NCI-H1694 treated with DMSO at 0.1 percent for 48 hours (cell line): ENCODE results near the gene GJB1.

Experiments used
- DNase-seq: peaks from one replicate; lab custom pipeline; 2025; lab: John Stamatoyannopoulos, UW

GJB1 gene

DNA sequence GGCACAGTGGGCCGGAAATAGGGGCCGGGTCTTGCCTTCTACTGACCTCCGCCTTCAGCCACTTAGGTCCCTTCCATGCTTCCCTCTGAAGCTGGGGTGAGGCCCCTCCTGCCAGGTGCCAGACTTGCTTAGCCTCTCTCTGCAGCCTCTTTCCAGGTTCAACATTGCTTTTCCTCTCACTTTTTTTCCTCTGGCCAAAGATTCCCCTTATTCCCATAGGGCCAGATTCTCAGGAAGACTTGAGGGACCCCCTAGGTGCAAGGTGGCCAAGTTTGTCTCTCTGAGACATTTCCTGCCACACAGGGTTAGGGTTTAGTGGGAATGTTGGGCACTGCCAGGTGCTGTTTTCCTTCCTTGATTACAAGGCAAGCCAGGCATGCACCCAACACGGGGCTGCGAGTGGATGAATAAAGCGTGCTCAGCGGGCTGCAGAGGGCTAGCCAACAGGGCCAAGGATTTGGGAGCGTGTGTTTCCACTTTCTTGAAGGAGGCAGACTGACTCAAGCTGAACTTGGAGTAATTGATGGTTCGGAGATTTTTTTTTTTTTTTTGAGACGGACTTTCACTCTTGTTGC lies 7.6 kb upstream of the GJB1 start:
- no peak for DNase-seq

DNA sequence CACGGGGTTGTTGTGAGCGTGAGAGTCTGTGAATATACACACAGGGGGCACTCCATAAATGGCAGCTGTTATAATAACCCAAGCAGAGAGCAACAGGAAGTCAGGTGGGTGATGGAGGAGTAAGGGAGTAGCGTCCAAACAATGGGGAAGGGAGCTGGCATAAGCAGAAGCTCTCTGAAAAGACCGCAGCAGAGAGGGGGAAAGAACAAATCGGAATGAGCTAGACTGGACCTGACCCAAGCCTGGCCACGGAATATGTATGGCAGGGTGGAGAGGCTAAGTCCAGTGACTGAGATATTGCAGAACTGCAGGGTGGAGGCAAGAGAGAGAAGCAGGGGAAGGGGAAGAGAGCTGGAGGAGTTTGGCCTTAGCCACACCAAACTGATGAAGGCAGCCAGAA lies 6.5 kb upstream of the GJB1 start:
- DNase-seq, result no peak

DNA sequence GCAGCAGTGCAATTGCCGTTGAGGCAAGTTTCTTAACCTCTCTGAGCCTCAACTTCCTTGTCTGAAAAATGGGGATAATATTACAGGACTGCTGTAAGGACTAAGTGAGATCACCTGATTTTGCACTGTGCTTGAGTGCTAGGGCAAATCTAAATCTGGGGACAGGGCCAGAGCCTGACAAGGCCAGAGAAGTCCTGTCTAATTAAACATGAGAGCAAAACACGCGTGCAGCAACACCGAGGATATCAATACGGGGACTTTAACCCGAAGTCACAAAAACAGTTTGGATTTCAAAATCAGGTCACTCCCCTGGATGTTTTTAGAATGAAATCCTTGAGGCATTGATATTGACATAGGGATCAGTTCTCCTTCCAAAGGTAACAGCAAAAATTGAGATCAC lies 5.7 kb upstream of the GJB1 start:
- DNase-seq, result no peak

DNA sequence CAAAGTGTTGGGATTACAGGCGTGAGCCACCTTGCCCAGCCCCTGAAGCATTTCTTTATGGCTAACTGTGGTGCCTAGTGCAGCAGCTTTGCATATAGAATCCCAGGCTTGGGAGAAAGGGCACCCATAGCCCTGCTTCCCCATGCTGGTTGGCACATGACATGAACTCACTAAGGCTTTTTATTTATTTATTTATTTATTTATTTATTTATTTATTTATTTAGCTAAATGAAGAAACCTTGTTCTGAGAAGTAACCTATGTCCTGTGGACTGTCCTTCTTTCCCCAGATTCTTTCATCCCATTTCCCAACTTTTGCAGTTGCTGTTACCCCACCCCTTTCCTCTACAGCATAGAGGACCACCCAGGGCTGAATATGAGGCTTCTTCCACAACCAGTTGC lies 1.9 kb upstream of the GJB1 start:
- DNase-seq, result no peak

DNA sequence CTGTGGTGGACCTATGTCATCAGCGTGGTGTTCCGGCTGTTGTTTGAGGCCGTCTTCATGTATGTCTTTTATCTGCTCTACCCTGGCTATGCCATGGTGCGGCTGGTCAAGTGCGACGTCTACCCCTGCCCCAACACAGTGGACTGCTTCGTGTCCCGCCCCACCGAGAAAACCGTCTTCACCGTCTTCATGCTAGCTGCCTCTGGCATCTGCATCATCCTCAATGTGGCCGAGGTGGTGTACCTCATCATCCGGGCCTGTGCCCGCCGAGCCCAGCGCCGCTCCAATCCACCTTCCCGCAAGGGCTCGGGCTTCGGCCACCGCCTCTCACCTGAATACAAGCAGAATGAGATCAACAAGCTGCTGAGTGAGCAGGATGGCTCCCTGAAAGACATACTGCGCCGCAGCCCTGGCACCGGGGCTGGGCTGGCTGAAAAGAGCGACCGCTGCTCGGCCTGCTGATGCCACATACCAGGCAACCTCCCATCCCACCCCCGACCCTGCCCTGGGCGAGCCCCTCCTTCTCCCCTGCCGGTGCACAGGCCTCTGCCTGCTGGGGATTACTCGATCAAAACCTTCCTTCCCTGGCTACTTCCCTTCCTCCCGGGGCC lies 1.2 kb downstream of the GJB1 start:
- DNase-seq, result no peak

DNA sequence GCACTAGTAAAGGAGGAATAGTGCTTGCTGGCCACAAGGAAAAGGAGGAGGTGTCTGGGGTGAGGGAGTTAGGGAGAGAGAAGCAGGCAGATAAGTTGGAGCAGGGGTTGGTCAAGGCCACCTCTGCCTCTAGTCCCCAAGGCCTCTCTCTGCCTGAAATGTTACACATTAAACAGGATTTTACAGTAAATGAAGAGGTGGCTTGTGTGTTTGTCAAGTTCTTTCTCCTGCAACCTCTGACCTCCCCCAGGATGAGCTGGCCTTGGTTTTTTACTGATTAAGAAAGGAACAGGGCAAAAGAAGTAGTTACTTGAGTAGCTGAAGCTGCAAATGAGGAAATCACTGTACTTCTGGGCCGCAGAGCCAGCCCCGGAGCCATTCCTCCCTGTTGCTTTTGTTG lies 2.0 kb downstream of the GJB1 start:
- no peak for DNase-seq

DNA sequence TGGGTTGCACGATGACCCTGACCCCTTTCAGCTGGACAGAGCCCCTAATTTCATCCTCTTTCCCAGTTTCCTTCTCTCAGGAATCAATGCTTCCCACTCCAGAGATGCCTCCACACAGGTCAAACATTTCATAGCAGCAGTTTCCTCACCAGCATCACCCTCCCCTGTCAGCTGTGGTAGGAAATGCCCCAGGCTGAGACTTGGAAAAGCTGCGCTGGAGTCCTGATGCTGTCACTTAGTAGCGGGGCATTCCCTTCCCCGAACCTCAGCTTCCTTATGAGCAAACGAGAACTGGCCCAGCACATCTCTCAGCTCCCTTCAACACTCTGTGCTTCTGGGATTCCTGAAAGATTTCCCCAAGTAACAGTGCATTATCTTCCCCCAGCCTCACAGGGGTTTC lies 2.7 kb downstream of the GJB1 start:
- DNase-seq, result no peak

DNA sequence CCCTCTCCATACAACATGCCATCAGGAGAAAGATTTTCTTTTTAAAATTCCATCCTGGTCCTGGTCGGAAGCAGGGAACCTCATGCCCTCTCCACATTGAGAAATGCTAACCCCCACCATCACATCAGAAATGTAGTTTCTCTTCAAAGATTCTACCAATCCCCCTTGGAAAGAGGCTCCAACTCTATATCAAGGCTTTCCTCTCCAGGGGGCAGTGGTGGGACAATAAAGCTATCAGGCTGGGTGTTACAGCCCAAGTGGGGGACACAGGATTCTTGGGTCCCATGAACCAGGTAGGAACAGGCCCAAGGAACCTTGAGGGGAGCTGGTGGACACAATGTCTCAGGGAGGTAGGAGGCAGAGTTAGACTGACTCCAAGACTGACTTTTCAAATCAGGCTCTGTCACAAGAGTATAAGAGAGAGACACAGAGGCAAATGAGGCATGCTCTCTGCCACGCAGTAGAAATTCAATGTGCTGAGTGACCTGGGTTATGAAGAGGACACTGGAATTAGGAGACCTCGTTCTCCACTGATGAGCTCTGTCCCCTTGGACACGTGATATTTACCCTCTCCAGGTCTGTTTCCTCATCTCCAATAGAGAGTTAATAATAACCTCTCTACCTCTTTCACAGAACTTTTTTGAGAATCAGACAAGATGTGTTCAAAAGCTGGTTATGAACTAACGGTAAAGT lies 4.5 kb downstream of the GJB1 start:
- DNase-seq, result no peak

DNA sequence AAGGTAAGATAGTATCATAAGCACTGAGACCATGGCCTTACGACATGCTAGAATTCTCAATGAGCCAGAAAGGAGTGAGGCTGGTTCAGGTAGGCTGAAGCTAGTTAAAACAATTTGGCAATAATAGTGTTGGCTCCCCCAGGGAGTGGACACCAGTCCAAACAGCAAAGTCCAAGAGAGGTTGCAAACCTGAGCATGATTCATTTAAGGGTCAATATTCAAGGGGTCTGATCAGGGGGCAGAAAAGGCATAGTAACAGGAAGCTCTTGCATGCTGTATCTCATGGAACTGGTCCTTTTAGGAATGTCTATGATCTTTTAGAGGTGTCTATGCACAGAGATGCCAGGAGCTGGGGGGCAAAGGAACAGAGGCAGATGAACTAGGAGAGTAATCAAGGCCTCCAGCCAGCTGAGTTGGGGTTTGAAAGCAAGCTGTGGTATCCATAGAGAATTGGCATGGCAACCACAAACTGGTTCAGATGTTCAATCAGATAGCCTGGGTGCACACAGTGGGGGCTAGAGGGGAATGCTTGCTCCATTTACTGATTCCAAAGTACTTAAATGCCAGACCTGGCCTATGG lies 5.1 kb downstream of the GJB1 start:
- no peak for DNase-seq

DNA sequence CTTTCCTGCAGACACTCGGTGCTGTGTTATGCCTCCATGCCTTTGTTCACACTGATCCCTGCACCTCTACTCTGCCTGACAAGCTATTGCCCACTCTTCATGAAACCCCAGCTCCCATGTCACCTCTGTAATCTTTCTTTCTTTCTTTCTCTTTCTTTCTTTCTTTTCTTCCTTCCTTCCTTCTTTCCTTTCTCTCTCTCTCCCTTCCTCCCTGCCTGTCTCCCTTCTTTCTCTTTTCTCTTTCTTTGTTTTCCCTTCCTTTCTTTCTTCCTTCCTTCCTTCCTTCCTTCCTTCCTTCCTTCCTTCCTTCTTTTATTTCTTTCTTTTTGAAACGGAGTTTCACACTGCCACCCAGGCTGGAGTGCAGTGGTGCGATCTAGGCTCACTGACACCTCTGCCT lies 12.5 kb downstream of the GJB1 start:
- no peak for DNase-seq

DNA sequence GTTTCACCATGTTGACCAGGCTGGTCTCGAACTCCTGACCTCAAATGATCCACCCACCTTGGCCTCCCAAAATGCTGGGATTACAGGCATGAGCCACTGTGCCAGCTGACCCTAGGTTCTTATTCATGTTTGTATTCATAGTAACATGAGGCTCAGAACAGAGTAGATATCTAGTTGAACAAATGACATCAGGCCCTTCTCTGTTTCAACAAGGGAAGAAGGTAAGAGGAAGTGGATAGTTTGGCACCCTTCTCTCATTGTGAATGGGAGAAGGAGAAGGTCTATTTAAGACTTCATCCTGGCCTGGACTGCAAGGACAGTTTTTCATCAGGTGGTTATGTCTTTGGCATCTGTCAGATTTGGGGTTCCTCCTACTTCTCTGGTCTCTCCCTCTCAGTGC lies 13.8 kb downstream of the GJB1 start:
- DNase-seq, result no peak

DNA sequence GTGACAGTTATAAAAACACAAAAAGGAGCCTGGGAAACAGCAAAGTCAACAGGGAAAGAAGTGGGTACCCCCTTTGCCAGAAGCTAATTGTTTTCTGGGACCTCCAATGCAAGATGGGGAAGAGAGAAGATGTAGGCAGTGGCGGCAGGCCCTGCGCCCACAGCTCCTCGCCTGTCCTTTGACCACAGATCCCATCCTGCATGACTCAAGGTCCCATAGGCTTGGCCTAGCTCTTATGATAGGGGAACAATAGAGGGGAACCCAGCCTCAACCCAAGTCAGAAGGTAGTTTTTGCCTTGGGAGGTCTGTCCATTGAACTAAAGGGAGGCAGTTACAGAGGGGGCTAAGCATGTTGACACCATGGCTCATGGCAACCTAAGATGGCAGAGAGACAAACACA lies 16.8 kb downstream of the GJB1 start:
- DNase-seq, result no peak

DNA sequence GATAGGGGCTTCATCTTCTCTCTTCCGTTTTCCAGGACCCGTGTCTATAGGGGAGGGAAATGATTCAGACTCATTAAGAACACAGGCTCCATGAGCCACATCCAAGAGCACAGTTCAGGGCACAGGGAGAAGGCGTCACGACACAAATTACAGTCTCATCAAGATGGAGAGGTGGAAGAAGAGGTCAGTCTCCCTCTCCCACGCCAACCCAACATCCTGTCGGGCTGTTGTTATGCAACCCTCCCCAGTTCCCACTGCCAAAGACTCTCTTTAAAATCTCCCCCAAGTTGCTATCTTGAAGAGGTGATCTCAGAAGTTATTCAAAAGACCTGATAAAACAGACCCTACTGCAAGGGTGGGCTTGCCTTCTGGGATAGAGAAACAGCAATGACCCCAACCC lies 18.3 kb downstream of the GJB1 start:
- DNase-seq, result no peak

DNA sequence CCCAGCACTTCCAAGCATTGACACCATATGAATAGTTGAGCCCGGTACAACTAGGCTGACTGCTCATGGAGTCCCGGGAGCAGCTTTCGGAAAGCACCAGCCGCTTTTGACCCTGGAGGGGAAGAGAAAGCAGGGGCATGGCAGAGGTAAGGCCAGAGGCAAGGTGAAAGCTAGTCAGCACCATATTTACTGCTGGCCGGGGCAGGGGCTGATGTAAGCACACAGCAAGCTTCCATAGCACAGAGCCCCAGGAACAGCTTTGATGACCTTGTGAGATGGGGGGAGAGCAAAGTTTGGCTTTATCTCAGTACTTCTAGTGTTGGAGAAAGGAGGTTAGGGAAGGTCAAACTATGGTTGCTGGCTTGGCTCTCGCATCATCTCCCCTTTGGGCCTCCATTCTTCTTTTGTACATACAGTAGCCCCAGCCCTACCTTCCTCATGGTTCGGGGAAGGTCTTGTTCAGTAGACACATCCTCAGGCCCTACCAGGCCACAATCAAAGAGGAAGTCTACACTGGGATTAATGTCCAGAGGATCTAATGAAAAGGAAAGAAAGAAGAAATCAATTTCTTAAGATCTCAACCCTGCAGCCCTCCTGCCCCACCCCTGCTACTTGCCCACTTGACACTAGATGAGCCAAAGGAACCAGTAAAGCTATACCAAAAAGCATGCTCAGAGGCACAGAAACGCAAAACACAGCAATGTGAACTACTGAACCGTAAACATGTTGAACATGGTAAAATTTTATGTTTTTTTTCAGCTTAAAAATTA lies 21.5 kb downstream of the GJB1 start:
- no peak for DNase-seq

DNA sequence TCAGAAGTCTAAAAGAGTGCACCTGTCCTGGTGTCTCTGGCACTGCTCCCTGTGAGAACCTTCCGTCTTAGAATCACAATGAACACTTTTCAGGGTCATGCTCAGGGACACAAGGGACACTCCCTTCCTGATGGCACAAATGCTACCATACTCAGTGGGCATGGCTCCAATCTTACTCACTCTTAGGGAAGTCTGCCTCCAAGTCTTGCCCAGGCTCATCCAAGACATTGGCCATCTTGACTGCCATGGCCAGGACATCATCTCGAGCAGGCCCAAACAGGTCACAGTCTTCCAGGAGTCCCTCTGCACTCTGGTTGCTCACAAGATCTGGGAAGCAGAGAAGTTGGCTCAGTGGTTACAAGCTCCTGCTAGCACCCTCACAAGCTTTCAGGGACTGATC lies 22.1 kb downstream of the GJB1 start:
- DNase-seq, result no peak

DNA sequence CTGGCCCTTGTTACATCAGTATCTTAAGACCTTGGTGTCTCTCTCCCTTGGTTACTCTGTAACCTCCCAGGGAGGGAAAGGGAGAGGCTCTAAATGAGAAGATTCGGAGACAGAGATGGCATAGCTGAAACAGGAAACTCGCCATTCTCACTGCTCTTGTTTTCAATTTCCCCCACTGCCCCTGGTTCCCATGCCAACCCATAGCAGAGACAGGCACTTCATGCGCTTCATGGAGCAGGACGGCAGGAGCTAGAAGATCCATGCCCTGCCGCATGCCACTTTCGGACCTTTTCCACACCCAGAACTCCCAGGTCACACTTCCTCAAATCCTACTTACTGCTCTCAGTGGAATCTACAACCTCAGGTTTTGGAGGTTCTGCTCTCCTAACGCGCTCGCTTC lies 27.8 kb downstream of the GJB1 start:
- no peak for DNase-seq

DNA sequence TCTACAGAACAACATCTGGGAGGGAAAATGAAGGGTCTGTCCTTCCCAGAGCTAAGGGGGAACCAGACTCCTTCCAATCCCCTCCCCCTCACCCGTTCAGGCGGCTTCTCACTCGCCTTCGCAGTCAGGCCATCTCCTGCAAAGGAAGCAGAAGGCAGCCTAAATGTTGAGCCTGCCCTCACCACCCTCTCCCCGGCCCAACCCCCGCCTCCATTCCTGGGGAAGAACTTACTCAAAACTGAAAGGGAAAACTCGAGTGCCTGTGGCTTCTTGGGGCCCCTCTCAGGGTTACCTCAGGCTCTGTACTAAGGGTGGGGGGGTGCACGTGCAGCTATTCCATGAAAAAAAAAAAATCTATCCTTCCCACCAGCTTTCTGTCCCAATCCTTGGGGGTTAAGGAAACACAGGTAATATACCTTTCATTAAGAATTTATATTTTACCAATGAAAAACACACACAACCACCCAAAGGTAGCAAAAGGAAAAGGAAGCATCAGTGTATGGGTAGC lies 28.5 kb downstream of the GJB1 start:
- no peak for DNase-seq

DNA sequence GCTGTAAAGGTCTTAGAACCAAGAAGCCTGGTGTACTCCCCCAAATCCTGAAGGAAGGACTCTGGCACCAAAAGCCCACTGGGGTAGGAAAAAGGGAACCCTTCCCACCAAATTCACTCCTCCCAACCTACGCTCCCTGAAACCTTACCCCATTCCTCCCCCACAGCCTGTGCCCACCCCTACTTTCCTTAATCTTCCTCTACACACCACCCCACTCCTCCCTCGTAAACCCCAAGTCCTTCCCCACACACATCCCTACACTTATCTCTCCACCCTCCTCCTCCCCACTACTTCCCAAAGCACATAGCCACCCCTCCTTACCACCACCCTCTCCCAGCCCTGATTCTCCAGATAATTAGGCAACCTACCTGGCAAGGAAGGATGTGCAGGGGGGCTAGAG lies 29.2 kb downstream of the GJB1 start:
- DNase-seq, result no peak

DNA sequence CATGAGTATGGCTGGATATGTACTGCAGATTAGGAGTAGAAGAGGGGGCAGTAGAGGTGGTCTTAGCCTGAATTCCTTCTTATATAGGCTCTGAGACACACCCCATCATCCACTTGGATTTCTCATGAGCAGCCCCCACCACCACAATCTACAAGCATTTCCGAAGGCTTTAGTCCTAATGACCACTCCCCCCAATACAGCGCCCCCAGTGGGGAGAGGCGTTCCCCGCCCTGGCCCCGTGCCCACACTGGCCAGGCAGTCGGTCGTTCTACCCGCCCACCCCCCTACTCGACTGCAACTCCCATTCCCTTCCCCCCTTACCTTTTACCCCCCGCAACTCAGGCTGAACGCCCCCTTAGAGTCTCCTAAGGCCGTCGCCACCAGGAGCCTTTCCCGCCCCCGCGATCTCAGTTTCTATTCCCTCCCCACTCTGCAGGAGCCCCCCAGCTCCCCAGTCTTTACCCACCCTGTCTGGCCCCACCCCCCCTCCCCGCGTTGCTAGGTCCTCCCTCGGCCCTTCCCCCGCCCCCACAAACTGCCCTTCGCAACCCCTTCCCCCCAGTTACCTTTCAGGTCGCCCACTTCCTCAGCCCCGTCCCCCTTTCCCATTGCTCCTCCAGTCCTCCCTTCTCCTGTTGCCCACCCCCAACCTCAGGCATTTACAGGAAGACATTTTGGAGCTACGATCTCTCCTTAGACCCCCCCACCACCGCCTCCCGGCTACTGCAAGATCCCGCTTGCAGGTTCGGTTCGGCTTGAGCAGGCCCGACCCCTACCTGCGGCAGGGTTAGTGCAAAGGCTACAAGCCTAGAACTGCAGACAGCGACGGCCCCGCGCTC lies 30.4 kb downstream of the GJB1 start:
- no peak for DNase-seq

DNA sequence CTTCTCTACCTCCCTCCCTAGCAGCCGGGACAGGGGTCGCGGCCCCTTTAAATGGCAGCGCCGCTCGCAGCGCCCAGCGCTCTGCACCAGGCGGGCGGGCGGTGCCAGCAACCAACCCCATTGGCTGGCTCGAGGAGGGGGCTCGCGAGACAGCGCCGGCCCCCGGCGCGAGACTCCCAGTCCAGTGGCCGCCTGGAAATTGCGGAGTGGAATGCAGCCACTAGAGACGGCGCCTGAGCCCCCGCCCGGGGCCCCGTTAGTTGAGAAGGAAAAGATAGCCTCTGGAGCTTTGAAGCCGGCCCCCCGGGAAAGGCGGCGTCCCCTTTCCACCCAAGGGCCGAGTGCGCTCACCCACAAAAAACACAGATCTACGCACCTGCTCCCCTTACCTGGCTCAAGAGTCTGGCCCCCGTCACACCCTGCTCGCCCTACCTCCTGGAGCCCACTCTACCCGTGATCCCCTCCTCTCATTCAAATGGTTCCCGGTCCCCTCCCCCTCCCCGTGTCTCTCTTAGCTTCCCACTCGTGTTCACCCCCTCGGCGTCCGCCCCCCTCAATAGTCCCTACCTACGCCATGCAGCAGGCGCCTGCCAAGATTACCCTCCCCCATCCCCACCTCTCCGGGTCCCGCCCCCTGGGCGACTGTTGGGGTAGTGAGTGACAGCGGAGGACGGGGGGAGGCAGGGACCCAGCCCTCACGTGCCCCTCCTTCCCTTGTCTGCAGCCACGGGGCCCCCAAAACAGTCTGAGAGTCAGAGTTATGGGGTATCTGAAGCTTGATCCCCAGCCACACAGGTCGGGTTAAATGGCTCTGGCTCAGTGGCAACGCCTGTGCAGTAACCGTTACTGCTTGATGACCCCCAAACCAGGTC lies 31.3 kb downstream of the GJB1 start, which contains the start of gene ZMYM3:
TSS of gene ZMYM3 (minus strand) at position 49 of the 872 bp plus-strand sequence. CDS start 885 bp downstream, outside the sequence.
- peak; percentile 80 for DNase-seq
